NCI-H524 (cell line): ENCODE measurements around the gene STX1A.
"Not testable (repeated sequence)": the region's sequence is repeated elsewhere in the genome, so short reads cannot be mapped to it uniquely, and the experiment has no call there.

Source experiments
- DNase-seq, 2 experiments: peaks; one replicate each; lab custom pipeline; 2025; lab: John Stamatoyannopoulos, UW

Gene STX1A

DNA sequence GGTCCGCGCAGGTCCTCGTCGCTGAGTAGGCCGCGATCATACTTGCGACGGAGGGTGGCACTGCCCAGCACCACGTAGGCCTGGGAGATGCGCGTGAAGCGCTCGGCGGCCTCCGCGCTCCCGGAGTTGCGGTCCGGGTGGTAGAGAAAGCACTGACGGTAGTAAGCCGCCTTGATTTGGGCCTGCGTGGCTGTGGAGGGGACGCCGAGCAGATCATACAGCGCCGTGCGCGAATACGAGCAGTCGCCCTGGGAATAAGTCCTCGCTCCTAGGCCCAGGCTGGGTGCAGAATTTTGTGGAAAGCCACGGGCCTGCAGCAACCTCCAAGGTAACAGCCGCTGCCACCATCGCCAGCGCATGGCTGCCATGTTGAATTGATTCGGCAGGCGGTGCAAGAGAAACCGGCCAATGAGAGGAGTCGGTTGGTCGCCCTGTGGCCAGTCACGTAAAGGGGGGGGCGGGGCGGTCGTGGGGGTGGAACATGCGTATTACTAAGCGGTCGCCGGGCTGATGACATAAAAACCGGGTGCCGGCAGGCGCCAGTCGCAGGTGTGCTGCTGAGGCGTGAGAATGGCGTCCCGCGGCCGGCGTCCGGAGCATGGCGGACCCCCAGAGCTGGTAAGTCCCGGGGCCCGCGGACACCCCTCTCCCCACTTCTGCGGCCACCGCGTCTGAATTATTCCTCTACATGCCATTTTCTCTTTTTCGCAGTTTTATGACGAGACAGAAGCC is 36.2 kb downstream of the STX1A start, which contains the start of the genes BUD23 and DNAJC30:
Gene BUD23 (plus strand): TSS at position 542 of the 732 bp plus-strand sequence. CDS start 29 bp downstream, at position 571.
Gene DNAJC30 (minus strand): TSS at position 398 of the 732 bp plus-strand sequence. CDS start 30 bp downstream, at position 368.
- peak; percentile 85 to 92 for DNase-seq

- DNase-seq: no peak
Measured at GRCh38 chr7:73682745-73683055, 36.8 kb downstream of the STX1A start.

DNA sequence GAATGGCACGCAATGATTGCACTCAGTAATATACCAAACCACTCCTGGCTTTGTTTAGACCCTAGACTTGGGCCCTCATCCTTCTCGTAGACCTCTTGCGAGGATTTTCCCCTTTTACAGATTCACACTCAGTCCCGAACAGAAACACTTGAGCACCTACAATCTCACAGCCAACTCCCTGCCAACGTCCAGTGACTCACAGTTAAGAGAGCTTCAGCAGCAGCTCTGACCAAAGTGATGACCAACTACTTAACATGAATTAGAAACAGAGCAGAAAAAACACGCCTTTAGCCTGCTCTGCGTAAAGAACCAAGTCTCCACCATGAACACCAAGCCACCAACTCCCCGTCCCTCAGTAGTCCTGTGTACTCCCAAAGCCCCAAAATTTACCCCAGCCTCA is 38.4 kb downstream of the STX1A start:
- no peak for DNase-seq

DNA sequence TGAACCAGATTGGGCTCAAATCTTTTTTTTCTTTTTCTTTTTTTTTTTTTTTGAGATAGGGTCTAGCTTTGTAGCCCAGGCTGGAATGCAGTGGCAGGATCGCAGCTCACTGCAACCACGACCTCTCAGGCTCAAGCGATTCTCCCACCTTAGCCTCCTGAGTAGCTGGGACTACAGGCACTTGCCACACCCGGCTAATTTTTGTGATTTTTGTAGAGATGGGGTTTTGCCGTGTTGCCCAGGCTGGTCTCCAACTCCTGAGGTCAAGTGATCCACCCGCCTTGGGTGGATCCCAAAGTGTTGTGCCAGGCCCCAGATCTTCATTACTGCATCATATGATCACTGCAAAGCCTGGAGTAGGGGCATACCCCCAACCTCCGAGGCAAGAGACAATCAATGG is 39.0 kb downstream of the STX1A start:
- DNase-seq: no peak

DNA sequence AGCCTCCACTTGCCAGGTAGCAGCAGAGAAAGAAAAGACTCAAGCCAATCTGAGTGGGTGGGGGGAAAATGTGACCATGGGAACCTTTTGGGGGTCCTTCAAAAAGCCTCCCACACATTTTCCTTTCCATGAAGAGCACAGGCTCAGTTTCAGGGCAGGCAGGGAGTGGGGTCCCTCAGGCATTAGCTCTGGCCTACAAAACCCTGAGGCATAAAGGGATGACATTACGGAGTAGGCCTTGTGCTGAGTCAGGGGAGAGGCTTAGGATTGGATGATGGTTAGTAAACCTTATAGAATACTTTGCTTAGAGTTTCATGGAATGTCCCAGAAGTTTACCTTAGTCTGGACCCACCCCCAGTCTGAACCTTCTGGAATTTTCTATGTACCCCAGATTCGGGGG is 39.8 kb downstream of the STX1A start:
- no peak for DNase-seq

DNA sequence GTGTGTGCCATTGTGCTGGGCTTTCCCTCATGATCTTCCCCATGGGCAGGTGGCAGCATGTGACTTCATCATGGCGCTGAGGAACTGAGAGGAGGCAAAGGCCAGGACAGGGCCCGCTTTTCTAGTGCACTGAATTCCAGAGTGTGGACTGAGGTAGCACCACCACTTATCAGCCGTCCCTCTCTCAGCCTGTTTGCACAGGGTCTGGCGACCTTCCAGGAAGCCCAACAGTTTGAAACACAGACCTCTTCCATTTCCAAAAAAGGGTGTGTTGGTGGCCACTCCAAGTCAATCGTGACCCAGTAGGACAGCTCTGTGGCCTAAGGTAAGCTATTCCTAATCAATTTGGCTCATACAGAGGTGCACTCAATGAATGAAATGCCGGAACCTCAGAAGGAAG is 40.6 kb downstream of the STX1A start:
- no peak for DNase-seq

GRCh38 chr7:73676062-73676461 is 43.4 kb downstream of the STX1A start:
- not testable (repeated sequence) for DNase-seq

DNA sequence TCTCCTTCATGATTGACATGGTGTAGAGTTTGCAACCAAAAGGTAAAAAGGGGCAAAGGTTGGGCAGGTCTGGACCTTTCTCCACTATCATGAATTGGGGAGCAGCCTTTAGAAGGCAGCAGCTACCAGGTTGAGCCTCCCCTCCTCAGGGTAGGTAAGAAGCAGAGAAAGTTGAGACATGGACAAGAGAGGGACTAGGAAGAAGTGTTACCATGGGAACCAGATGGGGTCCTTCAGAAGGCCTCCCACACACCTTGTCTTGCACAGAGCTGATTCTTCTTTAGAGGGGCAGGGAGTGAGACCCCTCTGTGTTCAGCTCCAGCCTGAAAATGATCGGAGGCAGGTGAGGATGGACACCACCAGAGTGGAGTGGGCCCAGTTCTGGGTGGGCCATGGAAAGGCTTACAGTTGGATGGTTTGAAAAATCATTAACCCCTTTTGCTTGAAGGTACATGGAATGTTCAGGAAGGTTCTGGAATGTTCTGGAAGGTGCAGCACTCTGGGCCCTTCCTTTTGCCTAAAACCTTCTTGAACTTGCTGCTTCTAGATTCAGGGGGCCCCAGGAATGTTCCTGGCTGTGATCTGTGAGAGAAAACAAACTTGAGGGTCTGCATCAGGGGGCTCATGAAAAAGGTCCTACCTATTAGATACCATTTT is 44.9 kb downstream of the STX1A start:
- DNase-seq: no peak

- no peak for DNase-seq
Measured at GRCh38 chr7:73671857-73672445, 47.5 kb downstream of the STX1A start.

- no peak for DNase-seq
Measured at GRCh38 chr7:73671322-73671661, 48.2 kb downstream of the STX1A start.

DNA sequence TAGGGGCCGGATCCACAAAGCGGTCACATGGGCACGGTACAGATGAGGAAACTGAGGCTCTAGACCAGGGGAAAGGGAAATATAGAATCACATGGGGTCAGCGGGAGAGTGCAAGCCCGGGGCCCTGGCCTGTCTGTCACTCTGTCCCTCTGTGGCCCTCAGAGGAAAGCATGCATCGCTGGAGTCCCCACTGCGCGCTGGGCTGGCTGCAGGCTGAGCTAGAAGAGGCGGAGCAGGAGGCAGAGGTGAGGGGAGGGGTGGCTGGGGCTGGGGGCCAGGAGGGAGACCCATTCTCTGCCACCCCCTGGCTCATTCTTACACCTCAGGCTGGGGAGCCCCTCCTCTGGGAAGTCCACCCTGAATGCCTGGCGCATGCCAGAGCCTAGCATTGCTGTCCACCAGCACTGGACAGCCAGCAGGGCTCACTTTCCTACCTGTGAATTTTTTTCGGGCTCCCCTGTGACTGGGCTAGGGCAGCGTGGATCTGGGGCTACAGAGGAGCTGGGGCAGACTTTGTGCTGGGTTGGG is 49.5 kb downstream of the STX1A start:
- no peak for DNase-seq

GRCh38 chr7:73669288-73669701 is 50.2 kb downstream of the STX1A start:
- no peak for DNase-seq

DNA sequence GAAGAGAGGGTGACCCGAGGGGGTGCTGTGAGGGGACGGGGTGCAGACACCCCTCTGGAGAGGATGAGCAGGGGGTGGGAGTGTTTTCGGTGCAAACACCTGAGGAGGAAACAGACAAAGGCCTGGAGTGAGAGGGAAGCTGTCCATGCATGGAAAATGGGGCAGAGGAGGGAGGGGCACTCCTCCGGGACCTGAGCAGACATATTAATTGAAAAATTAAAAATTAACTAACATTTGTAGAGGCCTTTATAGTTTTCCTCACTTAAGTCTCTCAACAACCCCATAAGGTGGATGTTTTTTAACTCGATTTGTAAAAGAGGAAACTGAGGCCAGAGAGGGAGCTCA is 50.6 kb downstream of the STX1A start:
- DNase-seq: no peak

- peak; percentile 65 to 83 for DNase-seq
Measured at GRCh38 chr7:73668103-73668885, 51.2 kb downstream of the STX1A start.

- DNase-seq: peak; percentile 46 to 77
Measured at GRCh38 chr7:73667344-73668102, 51.9 kb downstream of the STX1A start, which contains the start of gene VPS37D. Gene VPS37D, plus strand, starts transcription at chr7:73667831. Its CDS starts 128 bp downstream, at chr7:73667959.

DNA sequence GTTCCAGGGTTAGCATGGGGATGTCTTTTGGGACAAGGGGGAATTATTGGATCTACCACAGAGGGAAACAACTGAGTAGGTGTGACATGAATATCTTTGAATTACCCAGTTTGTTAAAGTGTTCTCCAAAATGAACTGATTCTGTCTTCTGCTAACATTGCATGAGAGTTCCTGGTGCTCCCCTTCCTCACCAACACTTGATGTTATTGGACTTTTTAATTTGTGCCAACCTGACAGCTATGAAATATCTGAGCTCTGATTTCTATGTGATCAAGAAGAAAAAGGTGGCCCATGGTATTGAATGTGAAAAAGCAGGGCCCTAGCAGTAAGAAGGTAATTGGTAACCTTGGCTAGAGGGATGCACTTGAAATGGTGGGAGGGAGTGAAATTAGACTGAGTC is 56.4 kb downstream of the STX1A start:
- DNase-seq: no peak

- not testable (repeated sequence) for DNase-seq
Measured at GRCh38 chr7:73660594-73660993, 58.9 kb downstream of the STX1A start.

DNA sequence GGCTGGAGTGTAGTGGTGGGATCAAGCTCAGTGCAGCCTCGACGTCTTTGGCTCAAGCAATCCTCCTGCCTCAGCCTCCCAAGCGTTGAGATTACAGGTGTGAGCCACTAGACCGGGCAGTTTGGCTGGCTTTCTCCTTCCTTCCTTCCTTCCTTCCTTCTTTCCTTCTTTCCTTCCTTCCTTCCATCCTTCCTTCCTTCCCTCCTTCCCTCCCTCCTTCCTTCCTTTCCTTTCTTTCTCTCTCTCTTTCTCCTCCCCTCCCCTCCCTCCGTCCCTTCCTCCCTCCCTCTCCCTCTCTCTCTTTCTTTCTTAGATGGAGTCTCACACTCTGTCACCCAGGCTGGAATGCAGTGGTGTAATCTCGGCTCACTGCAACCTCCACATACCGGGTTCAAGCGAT is 59.5 kb downstream of the STX1A start:
- DNase-seq: no peak

DNA sequence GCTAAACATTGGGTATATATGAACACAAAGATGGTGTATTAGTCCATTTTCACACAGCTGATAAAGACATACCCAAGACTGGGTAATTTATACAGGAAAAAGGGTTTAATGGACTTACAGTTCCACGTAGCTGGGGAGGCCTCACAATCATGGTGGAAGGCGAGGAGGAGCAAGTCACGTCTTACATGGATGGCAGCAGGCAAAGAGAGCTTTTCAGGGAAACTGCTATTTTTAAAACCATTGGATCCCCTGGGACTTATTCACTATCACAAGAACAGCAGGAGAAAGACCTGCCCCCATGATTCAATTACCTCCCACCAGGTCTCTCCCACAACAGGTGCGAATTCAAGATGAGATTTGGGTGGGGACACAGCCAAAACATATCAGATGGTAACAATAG is 64.2 kb downstream of the STX1A start:
- DNase-seq: not testable (repeated sequence)

- DNase-seq: peak; percentile 7 to 37
Measured at GRCh38 chr7:73652541-73652949, 66.9 kb downstream of the STX1A start.

DNA sequence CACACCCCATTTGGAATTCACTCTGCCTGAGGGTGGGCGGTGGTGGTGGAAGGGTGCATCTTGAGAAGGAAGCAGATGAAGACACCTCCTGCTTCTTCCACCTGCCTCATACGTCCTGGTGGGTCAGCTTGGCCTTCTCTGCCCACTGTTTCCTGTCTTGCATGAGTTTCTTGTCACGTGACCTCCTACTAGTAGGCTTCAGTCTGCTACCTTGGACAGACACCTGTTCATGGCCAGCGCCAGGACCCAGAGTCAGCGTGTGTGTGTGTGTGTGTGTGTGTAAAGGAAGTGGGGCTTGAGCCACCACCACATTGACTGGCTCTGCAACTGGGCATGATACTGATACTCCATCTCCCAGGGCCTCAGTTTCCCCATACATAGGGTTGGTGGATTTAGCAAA is 68.9 kb downstream of the STX1A start:
- DNase-seq: no peak
